Measurements from ENCODE around the gene GPRC5C.
"Not testable (repeated sequence)": the region's sequence is repeated elsewhere in the genome, so short reads cannot be mapped to it uniquely, and the experiment has no call there.

The GPRC5C gene

GRCh38 chr17:74394977-74395376 lies 36.9 kb upstream of the GPRC5C start:
- no peak for TF ChIP-seq CTCF (IDR thresholded peaks at IDR 0.05; ENCODE audit: insufficient read depth, low read depth, low read length, missing control alignments)
- DNase-seq (ENCODE audit: low read depth): no peak
- no peak overlapping the region for H3K4me3 ChIP-seq (ENCODE audit: low read depth, low read length)

- no peak for TF ChIP-seq CTCF (IDR thresholded peaks at IDR 0.05; ENCODE audit: insufficient read depth, low read depth, low read length, missing control alignments)
- H3K4me3 ChIP-seq (ENCODE audit: low read depth, low read length): no peak overlapping the region
- DNase-seq (ENCODE audit: low read depth): no peak
Observed at GRCh38 chr17:74396567-74396966, 35.3 kb upstream of the GPRC5C start.

- DNase-seq (ENCODE audit: low read depth): no peak
- H3K4me3 ChIP-seq (ENCODE audit: low read depth, low read length): no peak overlapping the region
- no peak for TF ChIP-seq CTCF (IDR thresholded peaks at IDR 0.05; ENCODE audit: insufficient read depth, low read depth, low read length, missing control alignments)
Observed at GRCh38 chr17:74402048-74402447, 29.8 kb upstream of the GPRC5C start.

- no peak for TF ChIP-seq CTCF (IDR thresholded peaks at IDR 0.05; ENCODE audit: insufficient read depth, low read depth, low read length, missing control alignments)
- no peak overlapping the region for H3K4me3 ChIP-seq (ENCODE audit: low read depth, low read length)
- DNase-seq (ENCODE audit: low read depth): no peak
Observed at GRCh38 chr17:74403512-74404137, 28.3 kb upstream of the GPRC5C start.

GRCh38 chr17:74404218-74404617 lies 27.7 kb upstream of the GPRC5C start:
- DNase-seq (ENCODE audit: low read depth): no peak
- no peak for TF ChIP-seq CTCF (IDR thresholded peaks at IDR 0.05; ENCODE audit: insufficient read depth, low read depth, low read length, missing control alignments)
- H3K4me3 ChIP-seq (ENCODE audit: low read depth, low read length): no peak overlapping the region

GRCh38 chr17:74404789-74405188 lies 27.1 kb upstream of the GPRC5C start:
- DNase-seq (ENCODE audit: low read depth): no peak
- H3K4me3 ChIP-seq (ENCODE audit: low read depth, low read length): no peak overlapping the region
- no peak for TF ChIP-seq CTCF (IDR thresholded peaks at IDR 0.05; ENCODE audit: insufficient read depth, low read depth, low read length, missing control alignments)

GRCh38 chr17:74405311-74405710 lies 26.6 kb upstream of the GPRC5C start:
- not testable (repeated sequence) for H3K4me3 ChIP-seq (ENCODE audit: low read depth, low read length); DNase-seq (ENCODE audit: low read depth)
